HG03159 (cell line): Measurements from ENCODE around the gene KRT14.
"Not testable (repeated sequence)": the region's sequence is repeated elsewhere in the genome, so short reads cannot be mapped to it uniquely, and the experiment has no call there.

Experiments used
- ATAC-seq: cut with Tn5 transposase; IDR thresholded peaks from one replicate; pipeline ENCODE4 v1.9.1; 2021; ENCODE audit warnings: mild to moderate bottlenecking, moderate library complexity; ENCODE audit not compliant: unreplicated experiment

KRT14 gene

GRCh38 chr17:41586863-41587495 lies at the start of gene KRT14:
TSS of gene KRT14 (minus strand) at chr17:41586895. CDS start at chr17:41586834, 61 bp downstream.
- ATAC-seq: no peak

GRCh38 chr17:41635121-41636097 lies 48.7 kb upstream of the KRT14 start:
- ATAC-seq: no peak

GRCh38 chr17:41634639-41635038 lies 47.9 kb upstream of the KRT14 start:
- ATAC-seq: no peak

- ATAC-seq: no peak
Observed at GRCh38 chr17:41633556-41634199, 47.0 kb upstream of the KRT14 start.

- ATAC-seq: no peak
Observed at GRCh38 chr17:41632482-41633105, 45.9 kb upstream of the KRT14 start.

GRCh38 chr17:41631898-41632285 lies 45.2 kb upstream of the KRT14 start:
- ATAC-seq: no peak

- no peak for ATAC-seq
Observed at GRCh38 chr17:41631025-41631897, 44.6 kb upstream of the KRT14 start.

- ATAC-seq: no peak
Observed at GRCh38 chr17:41629826-41630670, 43.4 kb upstream of the KRT14 start.

- no peak for ATAC-seq
Observed at GRCh38 chr17:41629316-41629715, 42.6 kb upstream of the KRT14 start.

- ATAC-seq: not testable (repeated sequence)
Observed at GRCh38 chr17:41628621-41629255, 42.0 kb upstream of the KRT14 start.

GRCh38 chr17:41628073-41628370 lies 41.3 kb upstream of the KRT14 start:
- ATAC-seq: not testable (repeated sequence)

- no peak for ATAC-seq
Observed at GRCh38 chr17:41627316-41628072, 40.8 kb upstream of the KRT14 start.

- ATAC-seq: not testable (repeated sequence)
Observed at GRCh38 chr17:41626914-41627295, 40.2 kb upstream of the KRT14 start.

GRCh38 chr17:41626028-41626913 lies 39.6 kb upstream of the KRT14 start:
- ATAC-seq: not testable (repeated sequence)

- no peak for ATAC-seq
Observed at GRCh38 chr17:41625602-41626001, 38.9 kb upstream of the KRT14 start.

- ATAC-seq: no peak
Observed at GRCh38 chr17:41624208-41625101, 37.8 kb upstream of the KRT14 start, which contains the start of gene KRT17. TSS of gene KRT17 (minus strand) at chr17:41624575. CDS start at chr17:41624509, 66 bp downstream.
